OCI-LY3 (cell line): ENCODE data around the gene CDKN3.

Source experiments
- CTCF ChIP-seq: fragments of 200-600, 300-600 bp; sonication (generic); IDR thresholded peaks from 2 replicates; pipeline ENCODE4 v1.5.1; 2014; ENCODE audit warnings: antibody characterized with exemption, low read length, low read depth
- EZH2phosphoT487 ChIP-seq: fragments of 200-600 bp; shearing (Covaris generic); IDR thresholded peaks from 2 replicates; pipeline ENCODE4 v1.6.1; 2018; ENCODE audit warnings: antibody characterized with exemption, mixed run types, low read depth

- TF ChIP-seq CTCF (no peak), EZH2phosphoT487 (no peak)
Measured at GRCh38 chr14:54425068-54425467, 28.3 kb downstream of the CDKN3 start.
